Thoracic aorta (tissue), 2 donors: ENCODE data around the gene RFC1. TPM values are rescaled to one million over a fixed set of nuclear protein-coding genes. Genes with fewer than 3 reads are reported as not detected.
A peak's percentile ranks its signal among the peaks of the same experiment; 100 is the strongest.

ENCODE experiments used
- ATAC-seq: fragments of 150-250 bp; one replicate; pipeline ENCODE4 v1.8.0; 2017; ENCODE audit warnings: low read depth; ENCODE audit not compliant: insufficient number of reproducible peaks, low FRiP score
- DNase-seq: peaks from one replicate; pipeline ENCODE4 v3.0.0-alpha.2; 2020; ENCODE audit warnings: low spot score
- H3K27ac ChIP-seq, 2 donors: fragments of 200-600 bp; sonication (generic); 1 replicate in 1 of 2; 2 replicates in 1 of 2; pipeline ENCODE4 v1.5.1; 2016; ENCODE audit warnings: mild to moderate bottlenecking in 2 of 2, moderate library complexity in 2 of 2
- H3K27me3 ChIP-seq: fragments of 200-600 bp; sonication (generic); replicated peaks from 2 replicates; pipeline ENCODE4 v1.6.0; 2016; ENCODE audit warnings: mild to moderate bottlenecking; ENCODE audit not compliant: insufficient read depth
- H3K36me3 ChIP-seq: fragments of 200-600 bp; sonication (generic); one replicate; pipeline ENCODE4 v1.5.1; 2016
- H3K4me1 ChIP-seq, 2 donors: fragments of 200-600 bp; sonication (generic); 1 replicate in 1 of 2; 2 replicates in 1 of 2; pipeline versions ENCODE4 v1.5.1 to v1.6.0; 2016; ENCODE audit warnings: low read depth in 2 of 2, mild to moderate bottlenecking in 1 of 2; ENCODE audit not compliant: control insufficient read depth in 1 of 2
- H3K4me3 ChIP-seq: fragments of 200-600 bp; sonication (generic); 2 replicates; pipeline ENCODE4 v1.5.1; 2016; ENCODE audit warnings: mild to moderate bottlenecking
- H3K9me3 ChIP-seq: fragments of 200-600 bp; sonication (generic); 2 replicates; pipeline ENCODE4 v1.5.1; 2016
- total RNA-seq, 2 donors: library from RNA; depleted of rRNA; stranded (reverse); fragments of >200 nt; gene quantifications; one replicate each; pipeline versions ENCODE4 v1.1.0 to v1.2.3, GENCODE V29; 2016
- TF ChIP-seq, protein P1 (sequence below): fragments of 200-600 bp; sonication (generic); IDR thresholded peaks from one replicate; pipeline ENCODE4 v1.5.1; 2019; ENCODE audit warnings: antibody characterized with exemption

The RFC1 gene
- total RNA-seq, 2 donors from 2014 or later: 36.2 to 38.6 TPM

DNA sequence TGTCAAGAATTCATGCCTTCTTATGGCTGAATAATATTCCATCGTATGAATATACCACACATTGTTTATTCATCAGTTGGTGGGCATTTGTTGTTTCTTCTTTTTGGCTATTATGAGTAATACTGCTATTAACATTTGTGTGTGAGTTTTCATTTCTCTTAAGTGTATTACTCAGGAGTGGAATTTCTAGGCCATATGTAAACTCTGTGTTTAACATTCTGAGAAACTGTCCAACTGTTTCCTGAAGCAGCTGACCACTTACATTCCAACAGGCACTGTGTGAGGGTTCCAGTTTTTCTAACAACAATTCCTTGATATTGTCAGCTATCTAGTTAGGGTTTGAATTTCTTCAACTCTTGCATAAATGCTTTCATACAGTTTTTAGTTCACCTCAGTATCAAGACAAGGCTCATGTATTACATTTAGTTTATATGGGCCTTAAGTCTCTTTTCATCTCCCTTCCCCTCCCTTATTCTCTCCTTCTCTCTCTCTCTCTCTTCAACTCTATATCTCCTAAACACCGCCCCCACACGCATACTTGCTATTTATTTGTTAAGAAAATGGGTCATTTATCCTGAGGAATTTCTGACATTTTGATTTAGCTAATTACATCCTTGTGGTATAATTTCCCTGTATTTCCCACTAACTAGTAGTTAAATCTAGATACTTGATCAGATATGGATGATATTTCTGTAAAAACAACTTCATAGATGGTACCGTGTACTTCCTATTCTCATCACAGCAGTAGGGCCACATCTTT is 106.4 kb downstream of the RFC1 start:
- no peak for ATAC-seq
- Histone ChIP-seq H3K27ac (no peak overlapping the region), H3K36me3 (no peaks in the 10 kb centered on the region), H3K27me3 (no peaks in the 10 kb centered on the region), H3K4me1 (peaks cover 0 to 23% of the 10 kb centered on the region in 2 donors), H3K9me3 (no peaks in the 10 kb centered on the region), H3K4me3 (no peak overlapping the region)
- TF ChIP-seq, protein P1, sequence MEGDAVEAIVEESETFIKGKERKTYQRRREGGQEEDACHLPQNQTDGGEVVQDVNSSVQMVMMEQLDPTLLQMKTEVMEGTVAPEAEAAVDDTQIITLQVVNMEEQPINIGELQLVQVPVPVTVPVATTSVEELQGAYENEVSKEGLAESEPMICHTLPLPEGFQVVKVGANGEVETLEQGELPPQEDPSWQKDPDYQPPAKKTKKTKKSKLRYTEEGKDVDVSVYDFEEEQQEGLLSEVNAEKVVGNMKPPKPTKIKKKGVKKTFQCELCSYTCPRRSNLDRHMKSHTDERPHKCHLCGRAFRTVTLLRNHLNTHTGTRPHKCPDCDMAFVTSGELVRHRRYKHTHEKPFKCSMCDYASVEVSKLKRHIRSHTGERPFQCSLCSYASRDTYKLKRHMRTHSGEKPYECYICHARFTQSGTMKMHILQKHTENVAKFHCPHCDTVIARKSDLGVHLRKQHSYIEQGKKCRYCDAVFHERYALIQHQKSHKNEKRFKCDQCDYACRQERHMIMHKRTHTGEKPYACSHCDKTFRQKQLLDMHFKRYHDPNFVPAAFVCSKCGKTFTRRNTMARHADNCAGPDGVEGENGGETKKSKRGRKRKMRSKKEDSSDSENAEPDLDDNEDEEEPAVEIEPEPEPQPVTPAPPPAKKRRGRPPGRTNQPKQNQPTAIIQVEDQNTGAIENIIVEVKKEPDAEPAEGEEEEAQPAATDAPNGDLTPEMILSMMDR: no peak
- DNase-seq: no peak

DNA sequence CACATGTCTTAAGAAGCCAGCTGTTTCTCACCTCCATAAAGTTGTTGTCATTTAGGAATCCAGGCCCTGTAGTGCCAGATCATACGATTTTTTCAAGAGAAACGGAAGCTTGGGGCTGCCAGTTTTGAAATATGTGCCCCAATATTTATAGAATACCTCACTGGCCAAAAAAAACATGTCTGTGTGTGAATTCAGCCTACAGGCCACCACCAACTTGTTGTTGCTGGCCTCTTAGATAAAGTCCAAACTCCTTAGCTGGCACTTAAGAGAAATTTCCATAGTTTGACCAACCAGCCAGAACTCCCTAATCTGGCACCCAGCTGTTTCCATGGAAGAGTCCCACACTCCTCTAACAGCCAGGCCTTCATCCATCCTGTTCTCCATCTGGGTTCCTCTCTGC is 109.7 kb downstream of the RFC1 start:
- no peaks in the 10 kb centered on the region for H3K9me3 ChIP-seq
- ATAC-seq: peak; percentile 95
- TF ChIP-seq, protein P1: no peak
- no peaks in the 10 kb centered on the region for H3K27me3 ChIP-seq
- H3K4me3 ChIP-seq: no peak overlapping the region
- no peak for DNase-seq
- peaks cover 0 to 23% of the 10 kb centered on the region in 2 donors for H3K4me1 ChIP-seq
- no peaks in the 10 kb centered on the region for H3K36me3 ChIP-seq
- peak overlapping the region; percentile 31 to 52 for H3K27ac ChIP-seq

GRCh38 chr4:39255871-39256270 is 110.3 kb downstream of the RFC1 start:
- Histone ChIP-seq H3K4me3 (no peak overlapping the region), H3K9me3 (no peaks in the 10 kb centered on the region), H3K36me3 (no peaks in the 10 kb centered on the region), H3K27me3 (no peaks in the 10 kb centered on the region), H3K4me1 (peaks cover 0 to 23% of the 10 kb centered on the region in 2 donors), H3K27ac (peak overlapping the region; percentile 31 to 47)
- TF ChIP-seq, protein P1: no peak
- DNase-seq (no peak), ATAC-seq (no peak)

DNA sequence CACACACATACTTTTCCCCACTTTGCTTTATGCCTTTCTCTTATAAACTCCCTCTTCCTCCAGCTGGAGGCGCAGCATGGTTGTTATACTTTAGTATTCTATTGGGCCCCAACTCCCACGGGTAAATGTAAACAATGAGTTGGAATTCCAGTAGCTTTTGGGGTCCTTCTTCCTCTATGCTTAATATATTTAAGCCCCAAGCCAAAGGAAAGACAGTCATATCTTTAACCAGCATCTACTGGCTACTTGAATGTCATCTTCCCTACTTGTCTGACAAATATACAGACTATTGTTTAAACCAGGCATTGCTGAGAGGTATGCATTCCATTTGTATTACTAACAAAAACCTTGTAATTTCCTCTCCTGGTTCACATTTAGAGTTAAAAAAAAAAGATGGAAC is 110.9 kb downstream of the RFC1 start:
- H3K4me3 ChIP-seq: no peak overlapping the region
- DNase-seq (no peak), ATAC-seq (no peak)
- H3K9me3 ChIP-seq: no peaks in the 10 kb centered on the region
- H3K27me3 ChIP-seq: no peaks in the 10 kb centered on the region
- TF ChIP-seq, protein P1: no peak
- peak overlapping the region in 1 of 2 donors; percentile 47 for H3K27ac ChIP-seq
- H3K36me3 ChIP-seq: no peaks in the 10 kb centered on the region
- H3K4me1 ChIP-seq: peaks cover 0 to 23% of the 10 kb centered on the region in 2 donors

- H3K27me3 ChIP-seq: no peaks in the 10 kb centered on the region
- TF ChIP-seq, protein P1: no peak
- H3K27ac ChIP-seq: no peak overlapping the region
- H3K9me3 ChIP-seq: no peaks in the 10 kb centered on the region
- DNase-seq: no peak
- H3K4me1 ChIP-seq: no peaks in the 10 kb centered on the region
- peaks cover 3% of the 10 kb centered on the region for H3K36me3 ChIP-seq
- no peak for ATAC-seq
- H3K4me3 ChIP-seq: no peak overlapping the region
Observed at GRCh38 chr4:39243462-39243861, 122.7 kb downstream of the RFC1 start.

Other genes with a start within 250 kb of the RFC1 start
- 10 to 100 TPM; 46.6 to 66.0 TPM for gene WDR19, start 183.8 kb downstream of the RFC1 start, total RNA-seq
- gene KLB, start 40.6 kb upstream of the RFC1 start, total RNA-seq: not detected
- 1,000 to 10,000 TPM; 2,526 to 3,169 TPM for gene RPL9, start 92.6 kb upstream of the RFC1 start, total RNA-seq
- gene LIAS, start 92.7 kb upstream of the RFC1 start, total RNA-seq: 1 to 10 TPM; 4.7 to 9.2 TPM
- gene UGDH, start 161.1 kb upstream of the RFC1 start, total RNA-seq: 100 to 1,000 TPM; 103 to 736 TPM